GM21381 (cell line): ENCODE data around the gene MSH5.

ENCODE experiments used
- ATAC-seq: cut with Tn5 transposase; IDR thresholded peaks from one replicate; pipeline ENCODE4 v1.9.1; 2021; ENCODE audit warnings: mild to moderate bottlenecking, moderate library complexity; ENCODE audit not compliant: unreplicated experiment

Gene MSH5

GRCh38 chr6:31729515-31729978 lies 10.3 kb upstream of the MSH5 start:
- peak; percentile 38 for ATAC-seq

- no peak for ATAC-seq
Observed at GRCh38 chr6:31729979-31730630, 9.7 kb upstream of the MSH5 start.

GRCh38 chr6:31730631-31731086 lies 9.1 kb upstream of the MSH5 start:
- no peak for ATAC-seq

GRCh38 chr6:31732029-31732428 lies 7.8 kb upstream of the MSH5 start:
- ATAC-seq, result no peak

GRCh38 chr6:31733734-31734133 lies 6.1 kb upstream of the MSH5 start:
- no peak for ATAC-seq

- no peak for ATAC-seq
Observed at GRCh38 chr6:31734247-31734820, 5.5 kb upstream of the MSH5 start.

GRCh38 chr6:31734821-31735406 lies 4.9 kb upstream of the MSH5 start:
- no peak for ATAC-seq

- ATAC-seq, result no peak
Observed at GRCh38 chr6:31736021-31736767, 3.6 kb upstream of the MSH5 start, which contains the start of gene CLIC1. CLIC1 (minus strand) TSS chr6:31736530; CDS start chr6:31736300, 230 bp downstream.

GRCh38 chr6:31736768-31737314 lies 3.0 kb upstream of the MSH5 start:
- ATAC-seq, result no peak

GRCh38 chr6:31737315-31737990 lies 2.4 kb upstream of the MSH5 start:
- no peak for ATAC-seq

GRCh38 chr6:31737991-31738979 lies 1.5 kb upstream of the MSH5 start:
- ATAC-seq, result no peak

- no peak for ATAC-seq
Observed at GRCh38 chr6:31740397-31741223, 805 bp downstream of the MSH5 start.

GRCh38 chr6:31741815-31742214 lies 2.0 kb downstream of the MSH5 start:
- no peak for ATAC-seq

- no peak for ATAC-seq
Observed at GRCh38 chr6:31742894-31743293, 3.1 kb downstream of the MSH5 start.

- ATAC-seq, result no peak
Observed at GRCh38 chr6:31744422-31744821, 4.6 kb downstream of the MSH5 start.

- ATAC-seq, result no peak
Observed at GRCh38 chr6:31749301-31750036, 9.7 kb downstream of the MSH5 start.

GRCh38 chr6:31750411-31751022 lies 10.7 kb downstream of the MSH5 start:
- no peak for ATAC-seq
